Duodenal mucosa (tissue), 2 donors: Measurements from ENCODE around the gene CLINT1.

Experiments
- H3K27ac ChIP-seq: one replicate; pipeline ENCODE4 v1.7.0; 2013; ENCODE audit warnings: low read depth, low read length
- H3K27me3 ChIP-seq, 2 donors: one replicate each; pipeline ENCODE4 v1.7.0; 2013; ENCODE audit warnings: low read length in 2 of 2, control low read depth in 1 of 2; ENCODE audit not compliant: insufficient read depth in 2 of 2, control insufficient read depth in 1 of 2
- H3K36me3 ChIP-seq, 2 donors: one replicate each; pipeline ENCODE4 v1.7.0; 2013; ENCODE audit warnings: low read length in 2 of 2, control low read depth in 1 of 2; ENCODE audit not compliant: insufficient read depth in 2 of 2, control insufficient read depth in 1 of 2
- H3K4me1 ChIP-seq, 2 donors: one replicate each; pipeline ENCODE4 v1.7.0; 2013; ENCODE audit warnings: low read length in 2 of 2, control low read depth in 1 of 2; ENCODE audit not compliant: insufficient read depth in 2 of 2, control insufficient read depth in 1 of 2
- H3K4me3 ChIP-seq, 2 donors: one replicate each; pipeline ENCODE4 v1.7.0; 2013; ENCODE audit warnings: low read length in 2 of 2, low read depth in 1 of 2
- H3K9ac ChIP-seq, 2 donors: one replicate each; pipeline ENCODE4 v1.7.0; 2013; ENCODE audit warnings: low read length in 2 of 2, low read depth in 1 of 2
- H3K9me3 ChIP-seq, 2 donors: one replicate each; pipeline ENCODE4 v1.7.0; 2013; ENCODE audit warnings: low read length in 2 of 2, control low read depth in 1 of 2; ENCODE audit not compliant: control insufficient read depth in 1 of 2

CLINT1 gene

DNA sequence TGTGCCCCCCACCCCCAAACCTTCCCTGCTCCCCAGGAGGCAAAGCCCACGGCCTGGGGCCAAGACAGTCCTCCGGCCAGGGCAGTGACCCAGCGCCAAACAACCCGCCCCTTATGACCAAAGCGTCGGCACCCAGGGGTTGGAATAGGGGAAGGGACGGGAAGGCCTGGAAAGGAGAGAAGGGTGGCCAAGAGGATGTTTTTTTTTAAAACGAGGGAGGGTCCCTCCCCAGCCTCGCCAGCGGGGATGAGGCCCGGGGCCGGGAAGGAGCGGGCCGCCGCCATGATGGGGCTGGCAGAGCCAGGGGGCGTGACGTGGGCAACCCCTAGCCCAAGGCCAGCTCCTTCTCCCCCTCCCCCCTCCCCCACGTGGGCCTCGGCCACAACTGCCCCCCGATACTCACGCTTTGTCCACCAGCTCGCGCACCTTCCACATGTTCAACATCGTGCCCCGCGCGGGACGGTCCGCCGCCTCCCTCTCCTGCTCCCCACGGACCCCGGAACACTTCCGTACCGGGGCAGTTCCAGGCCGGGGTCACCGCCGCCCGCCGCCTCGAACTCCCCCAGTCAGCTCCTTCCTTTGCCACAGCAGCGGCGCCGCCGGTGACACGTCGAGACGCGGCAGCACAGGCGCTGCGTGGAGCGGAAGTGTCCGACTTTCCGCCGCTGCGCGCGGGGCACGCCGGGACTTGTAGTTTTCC, at the start of gene CLINT1:
Gene CLINT1, minus strand, starts transcription at position 619 of the 700 bp plus-strand sequence. Its CDS starts 175 bp downstream, at position 444.
- peak within 1 kb of the TSS; percentile 80 for H3K27ac ChIP-seq
- H3K4me3 ChIP-seq, result peak within 1 kb of the TSS; percentile 85 to 94
- no peaks in the 10 kb centered on the region for H3K27me3 ChIP-seq
- no peaks in the 10 kb centered on the region for H3K9me3 ChIP-seq
- H3K9ac ChIP-seq, result peak within 1 kb of the TSS; percentile 85 to 94
- peaks cover 0 to 3% of the 10 kb centered on the region in 2 donors for H3K36me3 ChIP-seq
- peaks cover 43 to 48% of the 10 kb centered on the region in 2 donors for H3K4me1 ChIP-seq

DNA sequence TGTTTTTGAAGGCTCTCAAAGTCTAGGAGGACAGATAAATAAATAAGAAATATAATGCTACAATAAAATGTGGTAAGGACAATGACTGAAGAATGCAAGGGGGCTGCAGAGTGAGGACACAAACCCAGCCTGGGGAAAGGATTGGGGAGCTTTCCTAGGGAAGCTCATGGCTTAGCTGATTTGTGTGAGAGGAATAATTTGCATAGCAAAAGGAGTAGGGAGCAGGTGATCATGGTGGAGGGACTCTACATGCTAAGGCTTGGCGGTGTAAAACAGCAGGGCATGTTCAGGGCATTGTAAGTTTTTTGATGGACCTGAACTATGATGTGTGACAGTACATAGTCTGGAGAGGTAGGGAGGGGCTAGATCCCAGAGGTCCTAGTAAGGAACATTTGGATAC, 49.5 kb upstream of the CLINT1 start:
- Histone ChIP-seq H3K9me3 (no peaks in the 10 kb centered on the region), H3K27me3 (no peaks in the 10 kb centered on the region), H3K27ac (no peak overlapping the region), H3K36me3 (no peaks in the 10 kb centered on the region), H3K4me1 (peaks cover 10 to 11% of the 10 kb centered on the region in 2 donors), H3K4me3 (no peak overlapping the region), H3K9ac (no peak overlapping the region)

DNA sequence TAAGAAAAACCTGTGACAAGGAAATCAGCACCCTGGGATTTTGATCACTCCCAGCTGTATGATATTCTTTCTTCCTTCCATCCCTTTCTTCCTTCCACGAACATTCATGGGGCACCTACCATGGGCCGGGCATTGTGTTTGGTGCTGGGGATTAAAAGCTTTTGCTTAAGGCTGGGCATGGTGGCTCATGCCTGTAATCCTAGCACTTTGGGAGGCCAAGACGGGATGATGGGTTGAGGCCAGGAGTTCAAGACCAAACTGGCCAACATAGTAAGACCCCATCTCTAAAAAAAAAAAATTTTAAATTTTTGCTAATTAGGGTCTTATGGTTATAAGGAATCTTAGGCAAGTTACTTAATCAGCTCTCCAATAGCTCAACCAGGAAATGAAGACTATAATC, 48.5 kb upstream of the CLINT1 start:
- H3K4me1 ChIP-seq, result peaks cover under 1 to 1% of the 10 kb centered on the region in 2 donors
- no peaks in the 10 kb centered on the region for H3K36me3 ChIP-seq
- H3K27ac ChIP-seq, result no peak overlapping the region
- H3K4me3 ChIP-seq, result no peak overlapping the region
- H3K27me3 ChIP-seq, result no peaks in the 10 kb centered on the region
- no peak overlapping the region for H3K9ac ChIP-seq
- no peaks in the 10 kb centered on the region for H3K9me3 ChIP-seq

- Histone ChIP-seq H3K27me3 (no peaks in the 10 kb centered on the region), H3K9me3 (no peaks in the 10 kb centered on the region), H3K9ac (no peak overlapping the region), H3K36me3 (no peaks in the 10 kb centered on the region), H3K27ac (no peak overlapping the region), H3K4me3 (no peak overlapping the region), H3K4me1 (no peaks in the 10 kb centered on the region)
These were observed 44.1 kb upstream of the CLINT1 start for GRCh38 chr5:157903117-157903450.

DNA sequence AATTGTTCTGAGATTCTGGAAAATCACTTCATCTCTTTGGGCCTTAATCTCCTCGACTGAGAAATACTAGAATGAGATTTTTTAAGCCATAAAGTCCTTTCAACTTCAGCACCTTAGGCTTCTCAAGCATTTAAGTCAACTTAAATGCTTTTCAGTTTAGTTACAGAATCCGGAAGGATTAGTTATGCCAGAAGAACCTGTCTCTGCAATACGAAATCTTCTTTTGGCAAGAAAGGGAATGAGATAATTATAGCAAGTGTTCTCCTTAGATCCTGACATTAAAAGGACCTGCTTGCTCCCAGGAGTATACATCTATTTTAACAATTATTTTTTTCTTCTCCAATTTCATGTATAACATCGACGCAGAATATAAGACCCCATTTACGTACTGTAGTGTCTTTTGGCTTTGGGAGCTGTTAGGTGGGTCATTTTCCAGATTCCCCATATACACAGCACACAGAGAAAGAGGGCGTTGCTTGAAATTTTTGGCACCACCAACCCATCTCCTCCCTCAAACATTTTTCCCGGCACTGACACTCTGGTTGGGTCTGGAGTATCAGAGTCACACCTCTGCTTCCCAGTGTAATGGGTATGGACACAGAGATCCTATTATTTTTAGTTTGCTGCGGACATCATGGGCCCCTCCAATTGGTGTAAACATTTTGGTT, 43.6 kb upstream of the CLINT1 start:
- H3K27me3 ChIP-seq, result no peaks in the 10 kb centered on the region
- H3K27ac ChIP-seq, result no peak overlapping the region
- no peak overlapping the region for H3K4me3 ChIP-seq
- H3K9me3 ChIP-seq, result no peaks in the 10 kb centered on the region
- H3K9ac ChIP-seq, result no peak overlapping the region
- H3K4me1 ChIP-seq, result no peaks in the 10 kb centered on the region
- no peaks in the 10 kb centered on the region for H3K36me3 ChIP-seq

DNA sequence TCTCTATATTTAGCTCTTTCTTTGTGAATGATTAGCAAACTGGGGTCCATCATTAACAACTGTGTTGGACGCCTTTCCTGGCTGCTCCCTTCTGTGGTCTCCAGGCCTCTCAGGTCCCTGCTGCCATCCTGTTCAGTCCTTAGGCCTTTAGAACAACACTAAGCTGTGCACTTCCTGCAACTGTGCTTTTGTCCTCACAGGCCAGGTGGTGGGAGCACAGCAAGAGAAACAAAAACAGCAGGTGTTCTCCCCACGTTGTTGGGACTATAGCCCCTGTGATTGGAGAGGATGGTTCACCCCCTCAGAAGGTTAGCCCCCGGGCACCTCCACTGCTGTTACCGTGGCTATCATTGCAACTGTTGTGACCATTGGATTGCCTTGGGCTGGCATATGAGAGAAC, 41.7 kb upstream of the CLINT1 start:
- H3K9ac ChIP-seq, result no peak overlapping the region
- H3K9me3 ChIP-seq, result no peaks in the 10 kb centered on the region
- H3K36me3 ChIP-seq, result no peaks in the 10 kb centered on the region
- no peaks in the 10 kb centered on the region for H3K27me3 ChIP-seq
- H3K4me1 ChIP-seq, result no peaks in the 10 kb centered on the region
- H3K4me3 ChIP-seq, result no peak overlapping the region
- no peak overlapping the region for H3K27ac ChIP-seq

GRCh38 chr5:157893611-157894010, 34.7 kb upstream of the CLINT1 start:
- Histone ChIP-seq H3K9me3 (no peaks in the 10 kb centered on the region), H3K9ac (no peak overlapping the region), H3K27ac (no peak overlapping the region), H3K4me3 (no peak overlapping the region), H3K36me3 (no peaks in the 10 kb centered on the region), H3K4me1 (peaks cover 7 to 20% of the 10 kb centered on the region in 2 donors), H3K27me3 (no peaks in the 10 kb centered on the region)

GRCh38 chr5:157892974-157893373, 34.0 kb upstream of the CLINT1 start:
- Histone ChIP-seq H3K27me3 (no peaks in the 10 kb centered on the region), H3K36me3 (no peaks in the 10 kb centered on the region), H3K27ac (no peak overlapping the region), H3K4me1 (peaks cover 7 to 20% of the 10 kb centered on the region in 2 donors), H3K9ac (no peak overlapping the region), H3K4me3 (no peak overlapping the region), H3K9me3 (no peaks in the 10 kb centered on the region)

GRCh38 chr5:157890836-157891597, 32.1 kb upstream of the CLINT1 start:
- H3K27ac ChIP-seq, result no peak overlapping the region
- peak overlapping the region in 1 of 2 donors; percentile 7 for H3K4me3 ChIP-seq
- H3K9ac ChIP-seq, result peak overlapping the region in 1 of 2 donors; percentile 32
- H3K27me3 ChIP-seq, result no peaks in the 10 kb centered on the region
- H3K4me1 ChIP-seq, result peaks cover 7 to 20% of the 10 kb centered on the region in 2 donors
- peaks cover 0 to 4% of the 10 kb centered on the region in 2 donors for H3K9me3 ChIP-seq
- H3K36me3 ChIP-seq, result no peaks in the 10 kb centered on the region
